ENCODE results near the gene EPHA8.

EPHA8 gene

GRCh38 chr1:22651941-22652856 is 88.9 kb downstream of the EPHA8 start:
- DNase-seq: no peak

- DNase-seq: no peak
Measured at GRCh38 chr1:22652881-22653316, 89.6 kb downstream of the EPHA8 start, which contains the start of gene C1QB. C1QB (plus strand) TSS chr1:22653236; CDS start chr1:22659463, 6,227 bp downstream.

Measured in activated CD4-positive, alpha-beta T cell treated with anti-CD3 and anti-CD28 coated beads, Interleukin-2, amount 50 U/mL, for 4 hours (primary cell).